ENCODE measurements around the gene ABLIM2.
A peak's percentile ranks its signal among the peaks of the same experiment; 100 is the strongest.

ABLIM2 gene

DNA sequence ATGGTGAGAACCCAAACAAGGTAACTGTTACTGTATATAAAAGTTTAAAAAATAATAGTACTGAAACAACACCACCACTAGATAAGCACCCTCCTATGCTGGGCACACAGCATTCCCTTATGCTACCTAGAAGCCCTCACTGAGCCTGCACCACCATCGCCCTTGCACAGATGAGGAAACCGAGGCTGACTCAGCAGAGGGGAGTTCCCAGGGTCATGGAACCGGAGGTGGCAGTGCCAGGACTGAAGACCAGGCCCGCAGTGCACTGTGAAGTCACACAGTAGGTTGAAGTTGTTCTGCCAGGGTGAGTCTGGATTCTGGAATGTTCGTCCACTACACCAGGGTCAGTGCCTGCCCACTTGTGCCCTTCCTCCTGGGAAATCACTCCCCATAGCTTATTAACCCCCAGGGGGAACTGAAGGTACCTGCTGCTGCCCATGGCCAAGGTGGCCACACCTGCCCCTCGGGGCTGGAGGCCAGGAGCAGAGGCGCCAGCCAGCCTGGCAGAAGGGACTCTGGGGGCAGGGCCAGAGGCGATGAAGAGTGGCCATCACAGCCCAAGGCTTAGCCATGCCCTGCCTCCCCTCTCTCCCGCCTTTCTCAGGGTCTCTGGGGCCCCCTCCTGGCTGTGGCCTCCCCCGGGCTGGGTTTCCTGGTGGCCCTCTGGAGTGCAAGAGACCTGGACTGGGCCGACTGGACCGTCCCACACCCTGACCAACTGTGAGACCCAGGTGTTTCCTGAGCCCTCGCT lies 15.1 kb upstream of the ABLIM2 start:
- peak; percentile 11 for DNase-seq

DNA sequence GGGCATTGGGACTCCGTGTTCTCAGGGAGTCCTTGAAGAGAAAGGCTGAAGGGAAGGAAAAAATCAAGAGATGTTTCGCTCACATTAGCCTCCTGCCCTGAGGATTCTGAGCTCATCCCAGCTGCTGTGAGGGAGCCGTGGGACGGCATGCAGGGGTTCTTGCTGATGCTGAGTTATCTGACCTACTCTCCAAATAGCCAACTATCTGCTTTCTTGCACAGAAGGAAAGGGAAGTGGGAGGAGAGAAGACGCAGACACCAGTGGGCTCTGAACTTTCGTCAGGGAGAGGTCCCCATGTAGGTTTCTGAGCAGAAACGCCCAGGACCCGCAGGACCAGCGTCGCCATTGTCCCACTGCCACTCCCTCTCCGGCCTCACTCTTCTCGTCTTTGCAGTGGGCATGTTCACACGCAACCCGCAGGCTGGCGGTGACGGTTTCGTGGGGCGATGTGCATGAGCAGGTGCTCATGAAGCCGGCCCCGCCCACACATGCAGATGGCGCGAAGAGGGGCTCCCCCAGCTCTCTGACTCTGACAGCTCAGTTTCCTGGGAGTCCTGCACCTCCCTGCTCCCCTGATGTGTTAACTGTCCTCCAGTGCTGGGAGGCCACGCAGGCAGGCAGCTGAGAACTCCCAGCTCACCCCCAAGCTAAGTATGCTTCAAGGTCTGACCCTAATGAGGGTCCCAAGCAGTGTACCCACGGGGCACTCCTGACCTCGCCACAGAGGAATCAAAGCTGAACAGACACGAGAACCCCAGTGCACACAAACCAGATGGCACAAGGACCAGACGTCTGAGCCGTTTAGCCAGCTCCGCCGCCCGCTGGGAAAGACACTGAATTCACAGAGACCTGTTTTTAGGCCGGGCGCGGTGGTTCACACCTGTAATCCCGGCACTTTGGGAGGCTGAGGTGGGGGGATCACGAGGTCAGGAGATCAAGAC lies 13.6 kb upstream of the ABLIM2 start:
- DNase-seq, result no peak

DNA sequence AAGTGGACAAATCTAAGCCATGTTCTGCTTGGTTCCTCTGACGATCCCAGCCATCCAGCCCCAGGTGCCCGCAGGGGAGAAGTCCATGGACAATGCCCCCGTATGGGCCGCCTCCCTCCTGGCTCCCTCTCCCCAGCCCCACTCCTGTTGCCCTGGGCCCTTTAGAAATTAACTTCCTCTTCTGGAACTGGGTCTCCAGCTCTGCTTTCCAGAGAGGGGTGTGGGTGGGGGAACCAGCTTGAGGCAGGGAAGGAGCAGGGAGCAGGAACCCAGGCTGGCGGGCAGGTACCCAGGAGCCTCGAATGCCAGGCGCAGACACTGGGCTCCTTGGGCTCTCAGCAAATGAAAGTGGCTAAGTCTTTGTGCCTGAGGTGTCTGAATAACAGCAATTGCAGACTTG lies 12.7 kb upstream of the ABLIM2 start:
- DNase-seq, result no peak

DNA sequence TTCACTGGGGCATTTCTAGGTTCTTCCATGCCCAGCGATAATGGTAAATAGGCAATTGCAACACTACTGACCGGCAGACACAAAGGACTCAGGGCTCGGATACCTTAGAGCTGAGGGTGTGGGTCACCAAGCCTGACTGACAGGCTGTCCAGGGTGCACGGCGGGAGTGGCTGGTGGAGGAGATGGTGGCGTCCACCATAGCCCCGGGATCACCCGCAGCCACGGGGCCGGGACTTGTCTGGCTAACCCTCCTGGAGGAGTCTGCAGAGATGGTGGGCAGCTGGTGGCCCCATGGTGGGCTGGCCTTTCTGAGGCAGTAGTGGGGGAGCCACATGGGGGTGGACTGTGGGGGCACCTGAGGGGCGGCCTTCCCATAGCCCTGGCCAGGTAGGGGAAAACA lies 11.7 kb upstream of the ABLIM2 start:
- no peak for DNase-seq

DNA sequence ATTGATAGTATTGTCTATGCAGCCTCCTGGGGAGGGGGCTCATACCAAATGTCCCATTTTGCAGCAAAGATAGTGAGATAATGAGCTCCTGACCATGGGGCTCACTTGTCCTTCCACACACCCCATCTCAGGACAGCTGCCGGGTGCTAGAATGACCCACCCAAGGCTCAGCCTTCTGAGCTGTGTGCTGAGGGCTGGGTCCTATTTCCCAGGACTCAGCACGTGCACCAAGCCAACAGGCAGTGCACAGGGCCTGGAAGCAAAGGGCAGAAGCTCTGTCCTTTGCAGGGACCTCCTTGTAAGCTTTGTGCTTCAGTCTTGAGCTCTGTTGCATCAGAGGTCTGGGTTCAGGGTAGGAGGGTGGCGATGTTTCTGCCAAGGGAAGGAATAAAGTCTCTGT lies 11.2 kb upstream of the ABLIM2 start:
- DNase-seq, result no peak

DNA sequence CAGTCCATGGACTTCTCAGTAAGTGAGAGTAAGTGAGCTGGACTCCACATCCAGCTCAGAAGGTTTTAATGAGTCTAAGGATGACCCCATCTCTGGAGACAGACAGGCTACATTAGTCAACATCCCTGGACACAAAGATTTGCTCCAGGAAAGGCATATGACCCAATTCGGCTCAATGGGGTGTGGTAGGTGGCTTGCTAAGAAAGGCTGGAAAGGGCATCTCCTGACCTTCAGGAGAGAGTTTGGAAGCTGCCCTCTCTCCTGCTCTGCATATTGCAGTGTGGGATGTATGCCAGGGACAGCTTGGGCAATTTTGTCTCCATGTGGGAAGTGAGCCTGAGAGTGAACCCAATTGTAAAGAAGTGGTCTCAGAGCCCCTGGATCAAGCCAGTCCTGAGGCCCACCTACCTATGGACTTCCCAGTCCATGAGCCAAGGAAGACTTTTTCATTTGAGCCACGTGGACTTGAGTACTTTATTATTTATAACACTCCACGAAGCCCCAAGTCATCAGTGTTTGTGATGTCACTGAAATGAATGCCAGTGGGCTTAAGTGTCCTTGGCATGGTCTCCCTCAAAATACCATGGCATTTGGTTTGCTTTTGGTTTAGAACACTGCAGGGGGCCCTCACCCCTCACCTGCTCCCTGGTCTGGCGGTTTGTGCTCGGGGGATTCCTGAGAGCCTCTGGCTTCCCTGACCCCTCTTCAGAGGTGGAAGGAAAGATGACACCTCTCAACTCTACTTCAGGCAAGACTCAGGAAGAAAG lies 10.4 kb upstream of the ABLIM2 start:
- no peak for DNase-seq

DNA sequence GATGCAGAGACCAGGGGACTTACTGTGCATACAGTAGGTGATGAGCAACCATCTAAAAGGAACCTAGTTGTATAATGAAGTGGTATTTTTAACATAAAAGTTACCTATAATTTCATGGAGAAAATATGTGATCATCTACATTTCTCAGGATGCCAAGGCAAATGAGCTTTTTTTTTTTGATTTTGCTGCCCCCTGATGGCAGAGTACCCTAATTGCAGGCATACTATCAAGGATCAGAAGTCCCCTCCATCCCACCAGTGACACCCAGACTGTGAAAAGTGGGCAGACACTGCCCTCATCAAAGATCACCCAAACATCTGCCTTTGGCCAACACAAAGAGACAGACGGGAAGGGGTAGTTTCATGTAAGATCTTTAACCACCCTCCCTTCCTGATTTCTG lies 9.6 kb upstream of the ABLIM2 start:
- no peak for DNase-seq

DNA sequence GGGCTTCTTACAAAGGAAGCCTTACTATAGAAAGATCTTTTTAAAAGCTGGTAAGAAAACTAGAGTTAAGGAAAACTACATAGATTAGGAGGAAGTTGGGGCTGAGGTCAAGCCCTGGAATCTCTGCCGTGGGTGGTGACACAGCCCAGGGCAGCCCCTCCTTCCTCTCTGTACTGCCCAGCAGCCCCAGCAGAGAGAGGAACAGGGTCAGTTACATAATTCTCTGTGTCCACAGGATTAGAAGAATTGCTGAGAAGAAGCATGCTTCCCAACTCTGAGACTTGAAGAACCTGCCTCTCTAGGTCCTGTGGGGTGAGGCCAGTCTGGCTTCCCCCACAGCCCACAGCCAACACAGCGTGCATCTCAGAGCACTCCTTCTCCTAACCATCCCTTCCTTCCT lies 9.2 kb upstream of the ABLIM2 start:
- DNase-seq, result no peak

DNA sequence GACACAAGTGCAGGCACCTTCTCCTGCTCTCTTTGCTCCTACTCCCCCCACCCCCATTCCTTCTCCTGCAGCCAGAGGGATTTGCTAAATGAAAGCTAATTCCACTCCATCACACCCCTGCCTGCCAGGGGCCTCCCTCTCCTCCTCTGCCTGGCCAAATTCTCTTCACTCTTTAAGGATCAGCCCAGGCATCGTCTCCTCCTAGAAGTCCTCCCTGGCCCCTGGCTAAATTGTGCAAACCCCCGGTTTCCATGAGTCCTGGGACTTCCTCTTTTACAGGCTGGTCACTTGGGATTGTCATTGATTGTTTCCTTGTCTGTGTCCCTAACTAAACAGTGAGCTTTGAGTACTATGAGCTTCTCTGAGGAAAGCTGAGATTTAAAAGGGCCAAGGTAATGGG lies 8.7 kb upstream of the ABLIM2 start:
- no peak for DNase-seq

DNA sequence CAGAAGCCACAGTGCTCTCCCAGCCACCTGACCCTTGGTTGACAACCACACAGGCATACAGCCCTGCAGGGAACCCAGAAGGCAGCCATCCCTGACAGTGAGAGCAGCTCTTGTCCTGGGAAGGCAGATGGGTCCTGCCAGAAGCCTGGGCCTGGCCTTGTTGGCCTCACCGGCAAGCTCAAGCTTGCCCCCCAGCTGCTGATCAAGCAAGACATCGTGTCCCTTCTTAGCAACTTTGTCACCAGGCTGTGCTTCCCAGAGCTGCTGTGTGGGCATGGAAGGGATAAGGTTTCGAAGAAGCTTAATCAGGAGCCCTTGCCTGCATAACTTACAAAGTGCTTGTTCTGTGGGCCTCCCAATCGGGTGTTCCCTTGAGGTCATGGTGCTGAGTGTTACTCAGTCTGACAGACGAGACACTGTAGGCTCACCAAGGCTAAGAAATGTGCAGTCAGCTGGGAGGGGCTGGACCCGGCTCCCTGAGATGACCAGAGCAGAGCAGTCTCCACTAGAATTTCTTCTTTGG lies 6.8 kb upstream of the ABLIM2 start:
- no peak for DNase-seq

DNA sequence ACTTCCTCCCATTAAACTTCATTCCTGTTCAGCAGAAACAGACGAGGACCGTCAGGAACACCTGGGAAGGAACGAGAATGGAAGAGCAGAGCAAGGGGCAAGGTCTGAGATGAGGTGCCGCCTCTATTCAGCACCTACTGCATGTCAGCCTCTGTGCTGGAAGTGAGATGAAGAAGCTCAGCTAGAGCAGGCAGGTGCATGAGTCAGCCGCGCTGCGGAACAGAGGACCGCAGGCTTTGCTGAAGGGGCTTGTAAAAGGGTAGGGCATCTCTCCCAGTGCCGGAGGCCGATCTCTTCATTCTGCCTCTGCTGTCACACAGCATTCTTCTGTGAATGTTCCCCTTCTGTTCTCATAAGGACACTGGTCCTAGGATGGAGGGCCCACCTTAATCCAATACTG lies 6.1 kb upstream of the ABLIM2 start:
- no peak for DNase-seq

DNA sequence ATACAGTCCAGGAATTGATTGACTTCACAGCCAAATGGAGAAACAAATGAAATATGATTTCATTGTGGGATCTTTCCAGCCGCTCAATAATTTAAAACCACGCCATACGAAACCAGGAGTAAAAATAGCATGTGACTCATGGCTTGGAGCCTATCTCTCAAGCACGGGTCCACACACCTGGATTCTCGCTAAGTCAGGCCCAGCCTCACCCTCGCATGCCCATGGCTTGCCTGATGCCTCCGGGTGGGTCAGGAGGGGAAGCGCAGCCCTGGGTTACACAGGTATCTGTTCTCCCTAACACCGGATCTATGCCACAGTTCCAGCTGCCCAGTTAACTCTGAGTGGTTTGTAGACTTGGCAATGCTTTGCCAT lies 5.6 kb upstream of the ABLIM2 start:
- no peak for DNase-seq

DNA sequence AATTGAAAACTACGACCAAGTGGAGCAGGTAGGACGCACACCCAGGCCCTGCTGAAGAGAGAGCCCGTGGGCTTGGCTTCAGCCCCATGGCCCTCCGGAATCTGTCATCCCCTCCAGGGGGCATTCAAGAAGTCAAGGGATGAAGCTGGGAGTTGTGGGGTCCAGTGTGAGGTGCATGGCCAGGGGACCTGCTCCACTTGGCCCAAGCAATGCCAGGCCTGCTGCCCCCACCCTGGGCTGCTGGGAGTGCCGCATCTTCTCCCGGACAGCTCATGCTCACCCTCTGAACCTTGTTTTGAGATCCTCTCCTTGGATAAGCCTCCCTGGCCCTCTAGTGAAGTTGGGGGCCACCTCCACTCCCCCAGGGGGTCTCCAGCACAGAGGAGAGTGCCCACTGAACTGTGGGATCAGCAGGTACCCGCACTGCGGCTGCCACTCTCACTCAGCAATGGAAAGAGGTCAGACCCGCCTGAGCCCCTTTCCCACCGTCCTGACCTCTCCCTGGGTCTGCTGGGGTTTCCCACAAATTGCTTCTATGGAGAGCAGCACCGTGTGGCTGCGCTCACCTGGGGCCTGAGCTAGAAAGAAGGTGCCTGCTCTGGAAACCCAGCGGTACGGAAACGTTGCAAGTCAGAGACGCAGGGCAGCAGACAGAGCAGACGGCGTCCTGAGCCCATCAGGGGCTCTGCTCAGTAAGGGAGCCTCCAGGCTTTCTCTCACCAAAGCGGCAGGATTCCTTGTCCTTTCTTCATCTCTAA lies 5.0 kb upstream of the ABLIM2 start:
- DNase-seq, result no peak

DNA sequence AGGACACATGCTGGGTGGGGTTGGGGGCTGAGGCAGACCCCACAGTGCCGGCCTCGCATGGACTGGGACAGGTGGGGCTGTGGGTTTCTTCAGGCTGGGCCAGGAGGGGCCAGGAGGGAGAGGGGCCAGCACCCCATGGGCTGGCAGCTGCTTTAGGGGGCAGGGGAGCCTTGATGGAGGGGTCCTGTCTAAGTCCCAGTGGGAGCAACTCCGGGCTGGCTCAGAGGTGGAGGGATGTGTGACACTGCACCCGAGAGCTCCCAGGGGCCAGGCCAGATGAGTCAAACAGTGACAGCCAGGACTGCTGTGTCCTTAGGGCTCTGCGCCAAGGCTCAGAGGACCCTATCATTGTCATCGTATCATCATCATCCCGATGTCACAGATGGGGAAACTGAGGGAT lies 4.4 kb upstream of the ABLIM2 start:
- DNase-seq, result no peak

DNA sequence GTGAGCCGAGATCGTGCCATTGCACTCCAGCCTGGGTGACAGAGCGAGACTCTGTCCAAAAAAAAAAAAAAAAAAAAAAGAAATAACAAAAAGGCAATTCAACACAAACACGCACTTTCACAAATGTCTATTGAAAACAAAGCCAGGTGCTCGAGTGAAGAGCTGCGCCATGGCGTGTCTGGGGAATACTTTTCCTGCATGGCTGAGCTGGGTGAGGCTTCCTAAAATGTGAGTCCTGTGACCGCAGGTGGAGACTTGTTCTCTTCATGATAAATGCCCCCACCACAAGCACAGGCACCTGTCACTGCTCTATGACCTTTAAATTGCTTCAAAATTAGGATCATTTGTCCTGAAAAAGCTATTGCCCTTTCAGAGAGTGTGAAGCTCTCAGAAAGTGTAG lies 4.0 kb upstream of the ABLIM2 start:
- no peak for DNase-seq

DNA sequence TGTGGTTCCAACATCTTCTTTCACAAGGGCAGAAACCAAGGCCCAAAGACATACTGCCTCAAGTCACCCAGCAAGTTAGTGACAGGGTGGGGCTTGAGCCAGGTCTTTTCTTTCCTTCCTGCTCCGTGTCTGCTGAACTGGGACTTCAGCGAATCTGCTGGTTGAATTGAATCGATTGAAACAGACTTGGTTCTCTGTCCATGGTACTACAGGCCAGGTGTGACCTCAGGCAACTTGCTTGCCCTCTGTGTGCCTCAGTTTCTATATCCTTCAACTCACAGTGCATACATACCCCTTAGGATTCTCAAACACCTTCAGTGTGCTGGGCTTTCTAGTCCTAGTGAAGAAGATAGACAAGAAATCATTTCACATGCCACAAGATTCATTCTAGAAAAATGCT lies 2.0 kb upstream of the ABLIM2 start:
- DNase-seq, result no peak

DNA sequence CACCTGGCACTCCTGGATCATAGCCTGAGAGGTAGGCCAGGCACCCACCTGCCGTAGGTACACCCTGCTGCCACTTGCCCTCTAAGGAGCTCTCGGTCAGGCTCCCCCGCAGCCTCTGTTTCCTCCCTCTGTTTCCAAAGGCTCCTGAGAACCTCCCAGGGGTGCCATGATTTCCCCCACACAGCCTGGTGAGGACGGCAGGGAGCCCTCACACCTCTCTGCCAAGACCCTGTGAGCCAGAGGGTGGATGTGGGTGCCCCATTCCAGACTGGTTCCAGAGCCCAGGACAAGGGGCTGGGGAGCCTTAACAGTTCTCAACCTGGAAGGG lies 1.6 kb upstream of the ABLIM2 start:
- no peak for DNase-seq

DNA sequence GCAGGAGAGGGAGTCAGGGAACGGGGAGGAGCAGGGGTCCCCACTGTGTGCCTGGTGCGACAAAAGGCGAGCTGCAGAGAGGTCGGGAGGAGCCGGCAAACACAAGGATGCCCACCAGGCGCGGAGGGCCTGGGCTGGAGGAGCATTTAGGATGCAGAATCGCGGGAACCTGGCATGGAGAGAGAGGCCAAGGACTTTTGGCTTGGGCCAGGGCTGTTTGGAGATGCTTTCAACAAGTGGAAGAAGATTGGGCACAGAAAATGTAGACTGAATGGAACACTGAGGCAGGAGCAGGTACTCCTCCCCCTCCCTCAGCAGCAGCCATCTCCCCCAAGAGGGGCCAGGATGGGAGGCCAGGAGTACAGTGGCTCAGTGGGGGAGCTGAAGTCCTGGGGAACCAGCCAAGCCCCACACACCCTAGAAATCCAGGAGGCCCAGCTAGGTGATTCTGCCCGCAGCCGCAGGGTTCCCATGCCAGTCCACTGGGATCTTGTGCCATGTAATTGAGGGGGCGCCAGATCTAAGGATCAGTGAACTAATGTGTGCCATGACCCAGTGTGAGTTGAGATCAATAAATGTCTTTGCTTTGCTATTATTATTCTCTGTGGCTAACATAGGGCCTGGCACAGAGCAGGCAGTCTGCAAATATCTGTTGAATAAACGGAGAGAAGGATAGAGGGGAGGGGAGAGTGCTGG lies 1.1 kb upstream of the ABLIM2 start:
- DNase-seq, result no peak

DNA sequence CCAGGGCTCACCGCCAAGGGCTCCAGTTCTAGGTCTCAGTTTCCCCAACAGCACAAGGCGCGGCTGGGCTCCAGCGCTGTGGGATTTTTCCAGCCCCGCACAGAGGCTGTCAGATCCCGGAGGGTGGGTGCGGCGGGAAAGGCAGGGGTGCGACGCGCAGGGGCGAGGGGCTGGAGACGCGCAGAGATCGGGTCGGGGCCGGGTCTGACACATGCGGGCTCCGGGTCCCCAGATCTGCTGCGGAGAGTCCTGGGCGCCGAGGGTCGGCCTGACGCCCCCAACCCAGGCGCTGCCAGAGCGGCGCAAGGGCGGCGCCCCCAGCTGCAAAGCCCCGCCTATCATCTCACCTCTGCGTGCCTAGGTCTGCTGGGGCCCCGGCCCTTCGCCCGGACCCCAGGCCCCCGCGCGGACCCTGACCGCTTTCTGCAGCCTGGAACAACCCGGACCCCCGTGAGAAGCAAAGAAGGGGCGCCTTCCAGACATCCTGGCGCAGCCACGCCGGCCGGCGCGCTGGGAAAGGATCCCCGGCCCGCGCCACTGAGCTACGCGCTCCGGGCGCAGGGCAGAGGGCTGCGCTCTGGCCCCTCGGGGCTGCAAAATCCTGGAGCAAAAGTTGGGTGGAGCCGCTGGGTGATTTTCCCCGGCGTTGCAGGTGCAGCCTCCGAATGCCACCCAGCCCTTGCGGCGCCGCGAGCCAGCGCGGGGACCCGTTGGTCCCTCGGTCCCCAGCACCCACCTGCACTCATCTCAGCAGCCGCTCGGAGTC lies 486 bp downstream of the ABLIM2 start:
- DNase-seq, result no peak

DNA sequence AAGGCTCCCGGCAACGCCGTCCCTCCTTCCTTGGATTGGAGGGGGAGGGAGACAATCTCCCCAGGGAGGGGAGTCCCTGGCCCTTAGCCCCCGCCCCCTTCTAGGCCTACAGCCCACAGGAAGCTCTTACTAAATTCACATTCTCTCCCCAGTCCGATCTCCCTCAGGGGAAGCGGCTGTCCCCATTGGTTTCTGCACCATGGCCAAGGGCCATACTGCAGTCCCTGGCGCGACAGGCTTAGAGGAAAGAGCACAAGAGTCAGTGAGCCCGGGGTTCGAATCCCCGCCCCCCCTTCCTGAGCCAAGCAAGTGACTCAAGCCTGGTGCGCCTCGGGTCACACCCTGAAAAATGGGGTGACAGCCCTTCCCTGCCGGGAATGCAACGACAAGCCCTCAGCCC lies 1.1 kb downstream of the ABLIM2 start:
- DNase-seq, result no peak

DNA sequence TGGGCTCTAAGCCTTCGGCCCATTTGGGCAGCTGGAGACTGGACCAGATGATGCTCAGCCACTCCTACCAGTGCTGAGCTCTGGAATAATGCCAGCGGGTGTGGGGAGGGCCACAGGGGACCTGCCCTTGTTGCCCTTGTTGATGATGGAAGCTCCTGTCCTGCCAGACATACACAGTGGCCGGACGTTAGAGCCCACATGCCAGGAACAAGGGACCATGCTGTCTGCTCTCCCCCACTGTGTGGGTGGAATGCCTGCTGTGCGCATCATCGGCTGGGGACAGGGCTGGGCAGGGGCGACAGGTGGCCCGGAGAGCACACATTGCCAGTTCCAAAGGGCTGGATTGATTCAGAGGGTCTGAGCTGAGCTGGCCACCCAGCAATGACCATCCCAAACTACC lies 2.0 kb downstream of the ABLIM2 start:
- no peak for DNase-seq

Measured in NK-92 treated with Interleukin-12 subunit alpha and Interleukin-12 subunit beta, amount 100 ng/mL, for 24 hours (cell line).